ENCODE measurements around the gene MINAR2. TPM values are rescaled to one million over a fixed set of nuclear protein-coding genes. Genes with fewer than 3 reads are reported as not detected.
A peak's percentile ranks its signal among the peaks of the same experiment; 100 is the strongest.

MINAR2 gene
- total and polyA plus RNA-seq, 2 experiments from 2014 or later = not detected

GRCh38 chr5:129718471-129719090 lies 29.3 kb upstream of the MINAR2 start:
- Mint-ChIP-seq H3K4me1 (peaks cover 19% of the 10 kb centered on the region), H3K27ac (no peak overlapping the region), H3K36me3 (ENCODE audit: low read depth) (peaks cover 28% of the 10 kb centered on the region; the same call in 2 of the 3 replicates), H3K4me3 (no peak overlapping the region), H3K27me3 (ENCODE audit: insufficient read depth, low read depth, poor library complexity) (no peaks in the 10 kb centered on the region), H3K9me3 (no peaks in the 10 kb centered on the region)
- Histone ChIP-seq H3K4me1 (ENCODE audit: insufficient read depth) (peaks cover 8% of the 10 kb centered on the region), H3F3A (replicated peaks; ENCODE audit: low read depth) (no peaks in the 10 kb centered on the region), H3K79me2 (replicated peaks; ENCODE audit: insufficient read depth) (no peaks in the 10 kb centered on the region), H4K20me1 (replicated peaks; ENCODE audit: insufficient read depth) (no peaks in the 10 kb centered on the region), H3K4me2 (no peak overlapping the region), H3K27ac (ENCODE audit: low read depth) (no peak overlapping the region), H3K36me3 (ENCODE audit: insufficient read depth) (no peaks in the 10 kb centered on the region), H3K9me2 (ENCODE audit: insufficient read depth) (no peaks in the 10 kb centered on the region), H2AFZ (no peak overlapping the region), H3K27me3 (ENCODE audit: insufficient read depth) (no peaks in the 10 kb centered on the region), H3K4me3 (no peak overlapping the region)
- ATAC-seq (no peak), DNase-seq (ENCODE audit: low spot score) (no peak)
- TF ChIP-seq REST (IDR thresholded peaks at IDR 0.05; ENCODE audit: unreplicated experiment) = no peak
- no peak for TF ChIP-seq ZNF331 (CRISPR knock-in tag; IDR thresholded peaks at IDR 0.05; ENCODE audit: low read depth)

GRCh38 chr5:129724222-129724621 lies 23.7 kb upstream of the MINAR2 start:
- peaks cover 25% of the 10 kb centered on the region; the same call in 2 of the 3 replicates for H3K36me3 Mint-ChIP-seq (ENCODE audit: low read depth)
- Histone ChIP-seq H3F3A (replicated peaks; ENCODE audit: low read depth) (0 out of 2 replicates have a peak, but pooled peaks cover 3% of the 10 kb centered on the region), H3K79me2 (replicated peaks; ENCODE audit: insufficient read depth) (no peaks in the 10 kb centered on the region), H3K4me2 (peak overlapping the region; percentile 52), H3K27me3 (ENCODE audit: insufficient read depth) (no peaks in the 10 kb centered on the region), H3K9me2 (ENCODE audit: insufficient read depth) (no peaks in the 10 kb centered on the region), H3K36me3 (ENCODE audit: insufficient read depth) (no peaks in the 10 kb centered on the region), H3K27ac (ENCODE audit: low read depth) (peak overlapping the region; percentile 92), H2AFZ (no peak overlapping the region), H3K4me3 (peak overlapping the region; percentile 19; the same call in 1 of the 2 replicates), H3K4me1 (ENCODE audit: insufficient read depth) (peaks cover 38% of the 10 kb centered on the region), H4K20me1 (replicated peaks; ENCODE audit: insufficient read depth) (no peaks in the 10 kb centered on the region)
- H3K9me3 Mint-ChIP-seq = no peaks in the 10 kb centered on the region
- DNase-seq (ENCODE audit: low spot score) = peak; percentile 69
- peak; percentile 93 for ATAC-seq
- no peaks in the 10 kb centered on the region for H3K27me3 Mint-ChIP-seq (ENCODE audit: insufficient read depth, low read depth, poor library complexity)
- TF ChIP-seq CREB1 (CRISPR knock-in tag; IDR thresholded peaks at IDR 0.05; ENCODE audit: low read depth) (0 out of 2 replicates have a peak, but pooled peaks have one; percentile 21), EZH2 (IDR thresholded peaks at IDR 0.05; ENCODE audit: low read depth, unreplicated experiment) (no peak), ZNF462 (CRISPR knock-in tag; IDR thresholded peaks at IDR 0.05) (peak; percentile 96)
- H3K4me1 Mint-ChIP-seq = peaks cover 46% of the 10 kb centered on the region
- peak overlapping the region; percentile 91 for H3K27ac Mint-ChIP-seq
- H3K4me3 Mint-ChIP-seq = peak overlapping the region; percentile 36; the same call in 2 of the 3 replicates

Data from GM23338 (cell line).